ENCODE data around the gene BTG1. TPM values are rescaled to one million over a fixed set of nuclear protein-coding genes. Genes with fewer than 3 reads are reported as not detected.
A peak's percentile ranks its signal among the peaks of the same experiment; 100 is the strongest.

BTG1 gene
- total and polyA plus RNA-seq, 9 of the 15 experiments (the other 6 are each of a cell fraction or from before 2014, with no cell fraction given): 3.7 to 28.6 (median 7.4) TPM

GRCh38 chr12:92191061-92191460, 45.4 kb upstream of the BTG1 start:
- Histone ChIP-seq H3K36me3 (ENCODE audit: control insufficient read depth, insufficient read depth, low read length) (no peaks in the 10 kb centered on the region), H2AFZ (ENCODE audit: low read depth, low read length) (no peak overlapping the region), H3K4me2 (ENCODE audit: insufficient read depth, low read length) (no peak overlapping the region), H3K27ac (ENCODE audit: extremely low read depth, low read depth, low read length) (no peak overlapping the region), H4K20me1 (replicated peaks; ENCODE audit: control insufficient read depth, insufficient read depth, low read length) (no peaks in the 10 kb centered on the region), H3K79me2 (ENCODE audit: control insufficient read depth, insufficient read depth, low read length) (no peaks in the 10 kb centered on the region), H3K4me1 (replicated peaks in 1 of 2; ENCODE audit: control insufficient read depth in 2 of 2, insufficient read depth in 2 of 2, low read length in 2 of 2) (no peaks in the 10 kb centered on the region), H3K9ac (ENCODE audit: insufficient read depth in 1 of 2, low read depth in 2 of 2, low read length in 2 of 2) (no peak overlapping the region), H3K27me3 (ENCODE audit: control insufficient read depth in 2 of 2, insufficient read depth in 2 of 2, low read length in 2 of 2) (no peaks in the 10 kb centered on the region), H3K9me3 (replicated peaks; ENCODE audit: control insufficient read depth, insufficient read depth, low read depth, low read length) (no peaks in the 10 kb centered on the region), H3K9me1 (ENCODE audit: control insufficient read depth, insufficient read depth, low read length) (no peaks in the 10 kb centered on the region), H3K4me3 (no peak overlapping the region)
- ChIA-PET CTCF (ENCODE audit: low intra/inter-chr PET ratio) (no interaction called here), POLR2A (no interaction called here)
- 63% methylated on average over 3 of the region's 3 CpGs for WGBS (ENCODE audit: insufficient coverage, low coverage, missing lambda C conversion rate)
- TF ChIP-seq ZNF655 (CRISPR knock-in tag; IDR thresholded peaks at IDR 0.05) (no peak), BDP1 (IDR thresholded peaks at IDR 0.05; ENCODE audit: insufficient read depth, insufficient read length) (no peak), ZNF75A (CRISPR knock-in tag; IDR thresholded peaks at IDR 0.05) (no peak), ZNF197 (CRISPR knock-in tag; IDR thresholded peaks at IDR 0.05; ENCODE audit: low read depth) (no peak), ZNF3 (CRISPR knock-in tag; IDR thresholded peaks at IDR 0.05) (no peak), L3MBTL2 (IDR thresholded peaks at IDR 0.05) (no peak), NFE2 (IDR thresholded peaks at IDR 0.05; ENCODE audit: low read depth) (no peak), CHAMP1 (IDR thresholded peaks at IDR 0.05) (no peak), ZNF707 (CRISPR knock-in tag; conservative IDR thresholded peaks at IDR 0.05) (no peak), LARP7 (IDR thresholded peaks at IDR 0.05) (no peak)
- TF ChIP-seq, protein P1, sequence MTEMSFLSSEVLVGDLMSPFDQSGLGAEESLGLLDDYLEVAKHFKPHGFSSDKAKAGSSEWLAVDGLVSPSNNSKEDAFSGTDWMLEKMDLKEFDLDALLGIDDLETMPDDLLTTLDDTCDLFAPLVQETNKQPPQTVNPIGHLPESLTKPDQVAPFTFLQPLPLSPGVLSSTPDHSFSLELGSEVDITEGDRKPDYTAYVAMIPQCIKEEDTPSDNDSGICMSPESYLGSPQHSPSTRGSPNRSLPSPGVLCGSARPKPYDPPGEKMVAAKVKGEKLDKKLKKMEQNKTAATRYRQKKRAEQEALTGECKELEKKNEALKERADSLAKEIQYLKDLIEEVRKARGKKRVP (CRISPR knock-in tag; IDR thresholded peaks at IDR 0.05): no peak
- TF ChIP-seq, protein P2, sequence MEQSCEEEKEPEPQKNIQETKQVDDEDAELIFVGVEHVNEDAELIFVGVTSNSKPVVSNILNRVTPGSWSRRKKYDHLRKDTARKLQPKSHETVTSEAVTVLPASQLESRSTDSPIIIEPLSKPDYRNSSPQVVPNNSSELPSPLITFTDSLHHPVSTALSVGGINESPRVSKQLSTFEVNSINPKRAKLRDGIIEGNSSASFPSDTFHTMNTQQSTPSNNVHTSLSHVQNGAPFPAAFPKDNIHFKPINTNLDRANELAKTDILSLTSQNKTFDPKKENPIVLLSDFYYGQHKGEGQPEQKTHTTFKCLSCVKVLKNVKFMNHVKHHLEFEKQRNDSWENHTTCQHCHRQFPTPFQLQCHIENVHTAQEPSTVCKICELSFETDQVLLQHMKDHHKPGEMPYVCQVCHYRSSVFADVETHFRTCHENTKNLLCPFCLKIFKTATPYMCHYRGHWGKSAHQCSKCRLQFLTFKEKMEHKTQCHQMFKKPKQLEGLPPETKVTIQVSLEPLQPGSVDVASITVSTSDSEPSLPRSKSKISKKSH (CRISPR knock-in tag; IDR thresholded peaks at IDR 0.05): no peak
- intact Hi-C loops (cut with micrococcal nuclease) (no loop called here), in situ Hi-C loops (cut with MboI) (no loop called here)
- DNase-seq (ENCODE audit: extremely low read depth in 1 of 4, low spot score in 3 of 4) (no peak), FAIRE-seq (peak; percentile 11), ATAC-seq (no peak)
- no TSS peak for BruUV-seq (replicated peaks)

All from K562 (cell line).